HepG2 (cell line): Measurements from ENCODE around the gene SPPL2B. TPM values are rescaled to one million over a fixed set of nuclear protein-coding genes. Genes with fewer than 3 reads are reported as not detected.

Experiments
- ATAC-seq: fragments of 200-7000 bp; cut with Tn5 transposase; 3 replicates; pipeline ENCODE4 v1.9.1; 2020; ENCODE audit warnings: mild to moderate bottlenecking, moderate library complexity
- BruUV-seq: library from RNA; stranded (reverse); fragments of 400-500 nt; replicated peaks from 2 replicates; lab custom pipeline; 2021; lab: Mats Ljungman, UMichigan
- CTCF ChIA-PET: fragments of 300-600 bp; formaldehyde crosslinking; extraction: SDS; loops from one replicate; lab custom pipeline; 2021; ENCODE audit warnings: low total read pairs, inconsistent platforms, low intra/inter-chr PET ratio; lab: Yijun Ruan, JAX
- POLR2A ChIA-PET: fragments of 350-600 bp; sonication (Branson Sonifier 250); formaldehyde crosslinking; loops from one replicate; lab custom pipeline; 2020; ENCODE audit warnings: antibody characterized with exemption, inconsistent platforms; lab: Yijun Ruan, JAX
- DNase-seq: peaks from one replicate; pipeline ENCODE4 v3.0.0-alpha.2; 2015; ENCODE audit warnings: low spot score
- FAIRE-seq: peaks from 3 replicates; lab custom pipeline; 2011; peaks lifted over from hg19 to GRCh38; lab: Jason Lieb, UNC
- H2AFZ ChIP-seq: one replicate; pipeline ENCODE4 v1.6.1; 2011; ENCODE audit warnings: low read length, inconsistent platforms
- H3K27ac ChIP-seq: fragments of 300-600 bp; 3 replicates; pipeline ENCODE4 v1.8.0; 2011; ENCODE audit warnings: mixed run types, mild to moderate bottlenecking, mixed read lengths, low read length, inconsistent platforms; ENCODE audit not compliant: insufficient read depth; ENCODE audit errors: extremely low read length
- H3K27me3 ChIP-seq, 2 experiments: fragments of 200-600 bp in 1 of 2; 2 replicates in 1 of 2; 3 replicates in 1 of 2; pipeline versions ENCODE4 v1.6.0 to v1.8.0; 2011; ENCODE audit warnings: low read length in 2 of 2, mild to moderate bottlenecking in 2 of 2, moderate library complexity in 2 of 2, inconsistent platforms in 1 of 2; ENCODE audit not compliant: insufficient read depth in 2 of 2, control insufficient read depth in 1 of 2
- H3K36me3 ChIP-seq, 2 experiments: fragments of 200-600 bp in 1 of 2; replicated peaks in 1 of 2; 2 replicates in 1 of 2; 3 replicates in 1 of 2; pipeline versions ENCODE4 v1.5.1 to v1.8.0; 2011; ENCODE audit warnings: low read length in 2 of 2, inconsistent platforms in 1 of 2; ENCODE audit not compliant: insufficient read depth in 2 of 2, control insufficient read depth in 1 of 2
- H3K4me1 ChIP-seq: 2 replicates; pipeline ENCODE4 v1.5.1; 2012; ENCODE audit warnings: low read length, inconsistent platforms; ENCODE audit not compliant: insufficient read depth
- H3K4me2 ChIP-seq: 2 replicates; pipeline ENCODE4 v1.6.0; 2011; ENCODE audit warnings: low read depth, low read length, inconsistent platforms
- H3K4me3 ChIP-seq, 3 experiments: fragments of 200-600 bp in 1 of 3; sonication (generic), shearing (Covaris generic) in 1 of 3; replicated peaks in 1 of 3; 2 replicates each; pipeline ENCODE4 v1.5.1; 2011 to 2016; ENCODE audit warnings: low read length in 3 of 3, inconsistent platforms in 2 of 3, low read depth in 2 of 3, mild to moderate bottlenecking in 2 of 3, control low read depth in 1 of 3, mixed read lengths in 1 of 3; ENCODE audit not compliant: insufficient read depth in 1 of 3
- H3K79me2 ChIP-seq: one replicate; pipeline ENCODE4 v1.6.1; 2011; ENCODE audit warnings: low read length, inconsistent platforms; ENCODE audit not compliant: insufficient read depth
- H3K9ac ChIP-seq: 2 replicates; pipeline ENCODE4 v1.6.0; 2011; ENCODE audit warnings: mild to moderate bottlenecking, low read depth, low read length, inconsistent platforms; ENCODE audit not compliant: insufficient read depth
- H3K9me3 ChIP-seq: 2 replicates; pipeline ENCODE4 v1.5.1; 2012; ENCODE audit warnings: mild to moderate bottlenecking, low read length
- H4K20me1 ChIP-seq: 2 replicates; pipeline ENCODE4 v1.6.0; 2011; ENCODE audit warnings: inconsistent platforms, mild to moderate bottlenecking, low read length, moderate library complexity; ENCODE audit not compliant: insufficient read depth
- ARNT ChIP-seq: fragments of 450-650 bp; IDR thresholded peaks from 2 replicates; pipeline ENCODE4 v1.6.1; 2017
- FOSL1 ChIP-seq: sonication (generic); formaldehyde crosslinking; IDR thresholded peaks from 2 replicates; pipeline ENCODE4 v1.9.0; 2021; ENCODE audit warnings: missing genetic modification reagents, borderline replicate concordance
- HMG20B ChIP-seq: conservative IDR thresholded peaks from 2 replicates; pipeline ENCODE4 v1.6.1; 2016; ENCODE audit warnings: missing genetic modification reagents, missing compliant biosample characterization
- HNRNPL ChIP-seq: fragments of 200-400 bp; formaldehyde crosslinking; IDR thresholded peaks from 2 replicates; pipeline ENCODE4 v1.6.1; 2017; ENCODE audit warnings: mild to moderate bottlenecking, low read depth, low read length
- KMT2B ChIP-seq: IDR thresholded peaks from 2 replicates; pipeline ENCODE4 v1.6.1; 2016; ENCODE audit warnings: missing genetic modification reagents, missing compliant biosample characterization
- MIER3 ChIP-seq: IDR thresholded peaks from 2 replicates; pipeline ENCODE4 v1.6.1; 2016; ENCODE audit warnings: missing compliant biosample characterization, borderline replicate concordance
- NR3C1 ChIP-seq: sonication (generic); formaldehyde crosslinking; IDR thresholded peaks from 2 replicates; pipeline ENCODE4 v1.4.0; 2020; ENCODE audit warnings: missing genetic modification reagents
- ZBTB1 ChIP-seq: sonication (generic); formaldehyde crosslinking; IDR thresholded peaks from 2 replicates; pipeline ENCODE4 v1.4.0; 2020; ENCODE audit warnings: missing genetic modification reagents, borderline replicate concordance
- ZIK1 ChIP-seq: sonication (generic); formaldehyde crosslinking; IDR thresholded peaks from 2 replicates; pipeline ENCODE4 v1.5.0; 2020; ENCODE audit warnings: mild to moderate bottlenecking, low read depth, missing genetic modification reagents, borderline replicate concordance
- ZMYM3 ChIP-seq: sonication (generic); formaldehyde crosslinking; IDR thresholded peaks from 2 replicates; pipeline ENCODE4 v1.5.1; 2020; ENCODE audit warnings: mild to moderate bottlenecking, missing genetic modification reagents
- ZNF550 ChIP-seq: sonication (generic); formaldehyde crosslinking; IDR thresholded peaks from 2 replicates; pipeline ENCODE4 v1.4.0; 2020; ENCODE audit warnings: mild to moderate bottlenecking, missing genetic modification reagents, borderline replicate concordance
- ZNF674 ChIP-seq: sonication (generic); formaldehyde crosslinking; IDR thresholded peaks from 2 replicates; pipeline ENCODE4 v1.5.0; 2020; ENCODE audit warnings: low read depth, mild to moderate bottlenecking, missing genetic modification reagents
- ZNF7 ChIP-seq: IDR thresholded peaks from 2 replicates; pipeline ENCODE4 v1.6.1; 2016; ENCODE audit warnings: missing biosample characterization, missing genetic modification reagents
- ZSCAN20 ChIP-seq: sonication (generic); formaldehyde crosslinking; IDR thresholded peaks from 2 replicates; pipeline ENCODE4 v1.4.0; 2020; ENCODE audit warnings: missing genetic modification reagents, mild to moderate bottlenecking, borderline replicate concordance
- WGBS: methylation state at CpG from one replicate; pipeline ENCODE4 v1.1.6; 2017; ENCODE audit warnings: low lambda C conversion rate; 5-methylcytosine and 5-hydroxymethylcytosine counted together
- in situ Hi-C: cut with HindIII; loops from 2 replicates; pipeline ENCODE4 v1.10.0; 2017; ENCODE audit warnings: low pct_unique_long_range_greater_than_20kb; ENCODE audit not compliant: extremely low pct_ligation_motif_present
- intact Hi-C: fragments of 100-400 bp; cut with micrococcal nuclease; formaldehyde crosslinking; loops from one replicate; pipeline ENCODE4 v1.10.0; 2022; ENCODE audit not compliant: unreplicated experiment
- polyA plus RNA-seq, 8 experiments: library from polyadenylated mRNA; depleted of rRNA in 3 of 8; stranded (reverse) in 7 of 8; unstranded in 1 of 8; fragments of >200 nt; fragmentation: Illumina TruSeq in 4 of 8; extraction: Trizol in 4 of 8; gene quantifications; 2 replicates each; pipeline versions ENCODE4 v1.2.1 to v1.2.3, GENCODE V29; 2011 to 2016; ENCODE audit warnings: low read depth in 4 of 8, missing spikeins in 1 of 8, mixed read lengths in 1 of 8; ENCODE audit not compliant: insufficient read depth in 1 of 8
- total RNA-seq, 5 experiments: library from RNA; depleted of rRNA; stranded (reverse); fragments of >200 nt; fragmentation: Illumina TruSeq; extraction: Trizol; gene quantifications; 2 replicates each; pipeline ENCODE4 v1.2.3, GENCODE V29; 2016; ENCODE audit warnings: low read depth in 1 of 5
- TF ChIP-seq, protein P1 (sequence below): sonication (generic); formaldehyde crosslinking; conservative IDR thresholded peaks from 2 replicates; pipeline ENCODE4 v1.8.0; 2022; ENCODE audit warnings: missing genetic modification reagents
- TF ChIP-seq, protein P2 (sequence below): sonication (generic); formaldehyde crosslinking; IDR thresholded peaks from 2 replicates; pipeline ENCODE4 v1.4.0; 2020; ENCODE audit warnings: missing genetic modification reagents
- TF ChIP-seq, protein P3 (sequence below): sonication (generic); formaldehyde crosslinking; IDR thresholded peaks from 2 replicates; pipeline ENCODE4 v1.5.1; 2020; ENCODE audit warnings: missing genetic modification reagents, mild to moderate bottlenecking, borderline replicate concordance
- TF ChIP-seq, protein P4 (sequence below): fragments of 450-650 bp; IDR thresholded peaks from 2 replicates; pipeline ENCODE4 v1.6.1; 2017; ENCODE audit warnings: mild to moderate bottlenecking

Gene SPPL2B
- total and polyA plus RNA-seq, 2 of the 13 experiments (the other 11 are each of a cell fraction or from before 2014, with no cell fraction given): 14.9 to 15.2 TPM

DNA sequence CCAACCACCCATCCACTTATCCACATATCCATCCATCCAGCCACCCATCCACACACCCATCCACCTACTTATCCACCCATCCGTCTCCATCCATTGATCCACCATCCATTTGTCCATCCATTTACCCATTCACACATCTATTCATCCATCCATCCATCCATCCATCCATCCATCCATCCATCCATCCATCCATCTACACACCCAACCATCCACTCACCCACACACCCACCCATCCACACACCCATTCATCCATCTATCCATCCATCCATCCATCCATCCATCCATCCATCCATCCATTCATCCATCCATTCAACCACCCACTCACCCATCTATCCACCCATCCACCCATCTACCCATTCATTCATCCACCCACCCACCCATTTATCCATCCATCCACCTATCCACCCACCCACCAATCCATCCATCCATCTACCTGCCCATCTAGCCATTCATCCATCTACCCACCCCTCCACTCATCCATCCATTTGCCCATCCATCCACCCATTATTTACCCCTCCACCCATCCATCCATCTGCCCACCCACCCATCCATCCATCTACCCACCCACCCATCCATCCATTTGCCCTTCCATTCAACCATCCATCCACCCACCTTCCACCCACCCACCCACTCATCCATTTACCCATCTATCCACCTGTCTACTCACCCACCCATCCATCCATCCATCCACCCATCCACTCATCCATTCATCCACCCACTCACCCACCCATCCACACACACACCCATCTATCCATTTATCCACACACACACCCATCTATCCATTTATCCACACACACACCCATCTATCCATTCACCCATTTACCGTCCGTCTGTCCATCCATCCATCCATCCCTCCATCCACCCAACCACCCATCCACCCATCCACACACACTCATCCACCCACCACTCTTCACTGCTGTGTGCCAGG is 29.1 kb downstream of the SPPL2B start:
- intact Hi-C loops: no loop called here
- POLR2A ChIA-PET: no interaction called here
- TF ChIP-seq ZNF550 (CRISPR knock-in tag) (no peak), ARNT (no peak), HMG20B (CRISPR knock-in tag) (no peak), ZBTB1 (CRISPR knock-in tag) (no peak), FOSL1 (CRISPR knock-in tag) (no peak), ZSCAN20 (CRISPR knock-in tag) (no peak), ZIK1 (CRISPR knock-in tag) (no peak), ZNF674 (CRISPR knock-in tag) (no peak), NR3C1 (no peak), HNRNPL (no peak), KMT2B (CRISPR knock-in tag) (no peak), MIER3 (CRISPR knock-in tag) (no peak), ZMYM3 (no peak), ZNF7 (no peak)
- TF ChIP-seq, protein P1, sequence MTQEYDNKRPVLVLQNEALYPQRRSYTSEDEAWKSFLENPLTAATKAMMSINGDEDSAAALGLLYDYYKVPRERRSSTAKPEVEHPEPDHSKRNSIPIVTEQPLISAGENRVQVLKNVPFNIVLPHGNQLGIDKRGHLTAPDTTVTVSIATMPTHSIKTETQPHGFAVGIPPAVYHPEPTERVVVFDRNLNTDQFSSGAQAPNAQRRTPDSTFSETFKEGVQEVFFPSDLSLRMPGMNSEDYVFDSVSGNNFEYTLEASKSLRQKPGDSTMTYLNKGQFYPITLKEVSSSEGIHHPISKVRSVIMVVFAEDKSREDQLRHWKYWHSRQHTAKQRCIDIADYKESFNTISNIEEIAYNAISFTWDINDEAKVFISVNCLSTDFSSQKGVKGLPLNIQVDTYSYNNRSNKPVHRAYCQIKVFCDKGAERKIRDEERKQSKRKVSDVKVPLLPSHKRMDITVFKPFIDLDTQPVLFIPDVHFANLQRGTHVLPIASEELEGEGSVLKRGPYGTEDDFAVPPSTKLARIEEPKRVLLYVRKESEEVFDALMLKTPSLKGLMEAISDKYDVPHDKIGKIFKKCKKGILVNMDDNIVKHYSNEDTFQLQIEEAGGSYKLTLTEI (CRISPR knock-in tag): no peak
- TF ChIP-seq, protein P2, sequence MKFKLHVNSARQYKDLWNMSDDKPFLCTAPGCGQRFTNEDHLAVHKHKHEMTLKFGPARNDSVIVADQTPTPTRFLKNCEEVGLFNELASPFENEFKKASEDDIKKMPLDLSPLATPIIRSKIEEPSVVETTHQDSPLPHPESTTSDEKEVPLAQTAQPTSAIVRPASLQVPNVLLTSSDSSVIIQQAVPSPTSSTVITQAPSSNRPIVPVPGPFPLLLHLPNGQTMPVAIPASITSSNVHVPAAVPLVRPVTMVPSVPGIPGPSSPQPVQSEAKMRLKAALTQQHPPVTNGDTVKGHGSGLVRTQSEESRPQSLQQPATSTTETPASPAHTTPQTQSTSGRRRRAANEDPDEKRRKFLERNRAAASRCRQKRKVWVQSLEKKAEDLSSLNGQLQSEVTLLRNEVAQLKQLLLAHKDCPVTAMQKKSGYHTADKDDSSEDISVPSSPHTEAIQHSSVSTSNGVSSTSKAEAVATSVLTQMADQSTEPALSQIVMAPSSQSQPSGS (CRISPR knock-in tag): no peak
- TF ChIP-seq, protein P3, sequence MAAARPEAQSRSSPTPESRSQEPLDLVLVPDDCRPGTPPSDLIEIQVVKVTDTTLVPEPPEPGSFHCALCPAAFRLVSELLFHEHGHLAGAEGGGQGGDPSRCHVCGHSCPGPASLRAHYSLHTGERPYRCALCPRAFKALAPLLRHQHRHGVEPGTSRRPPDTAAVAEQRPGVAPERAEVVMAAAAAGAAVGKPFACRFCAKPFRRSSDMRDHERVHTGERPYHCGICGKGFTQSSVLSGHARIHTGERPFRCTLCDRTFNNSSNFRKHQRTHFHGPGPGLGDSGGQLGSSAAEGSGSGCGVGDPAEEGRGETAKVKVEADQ (CRISPR knock-in tag): no peak
- TF ChIP-seq, protein P4, sequence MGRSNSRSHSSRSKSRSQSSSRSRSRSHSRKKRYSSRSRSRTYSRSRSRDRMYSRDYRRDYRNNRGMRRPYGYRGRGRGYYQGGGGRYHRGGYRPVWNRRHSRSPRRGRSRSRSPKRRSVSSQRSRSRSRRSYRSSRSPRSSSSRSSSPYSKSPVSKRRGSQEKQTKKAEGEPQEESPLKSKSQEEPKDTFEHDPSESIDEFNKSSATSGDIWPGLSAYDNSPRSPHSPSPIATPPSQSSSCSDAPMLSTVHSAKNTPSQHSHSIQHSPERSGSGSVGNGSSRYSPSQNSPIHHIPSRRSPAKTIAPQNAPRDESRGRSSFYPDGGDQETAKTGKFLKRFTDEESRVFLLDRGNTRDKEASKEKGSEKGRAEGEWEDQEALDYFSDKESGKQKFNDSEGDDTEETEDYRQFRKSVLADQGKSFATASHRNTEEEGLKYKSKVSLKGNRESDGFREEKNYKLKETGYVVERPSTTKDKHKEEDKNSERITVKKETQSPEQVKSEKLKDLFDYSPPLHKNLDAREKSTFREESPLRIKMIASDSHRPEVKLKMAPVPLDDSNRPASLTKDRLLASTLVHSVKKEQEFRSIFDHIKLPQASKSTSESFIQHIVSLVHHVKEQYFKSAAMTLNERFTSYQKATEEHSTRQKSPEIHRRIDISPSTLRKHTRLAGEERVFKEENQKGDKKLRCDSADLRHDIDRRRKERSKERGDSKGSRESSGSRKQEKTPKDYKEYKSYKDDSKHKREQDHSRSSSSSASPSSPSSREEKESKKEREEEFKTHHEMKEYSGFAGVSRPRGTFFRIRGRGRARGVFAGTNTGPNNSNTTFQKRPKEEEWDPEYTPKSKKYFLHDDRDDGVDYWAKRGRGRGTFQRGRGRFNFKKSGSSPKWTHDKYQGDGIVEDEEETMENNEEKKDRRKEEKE: no peak

More for the DNA sequence above, 29.1 kb downstream of the SPPL2B start:
- Histone ChIP-seq H3K27ac (no peak overlapping the region), H4K20me1 (no peaks in the 10 kb centered on the region; the same call in 1 of the 2 replicates), H3K27me3 (peaks cover 7 to 27% of the 10 kb centered on the region in 2 experiments), H3K9me3 (no peaks in the 10 kb centered on the region), H3K36me3 (no peaks in the 10 kb centered on the region), H2AFZ (no peak overlapping the region), H3K9ac (no peak overlapping the region), H3K4me1 (no peaks in the 10 kb centered on the region), H3K4me2 (no peak overlapping the region), H3K4me3 (no peak overlapping the region), H3K79me2 (no peaks in the 10 kb centered on the region)
- CTCF ChIA-PET: no interaction called here
- FAIRE-seq (no peak), ATAC-seq (no peak), DNase-seq (no peak)
- WGBS: 73% methylated on average over 3 of the region's 3 CpGs
- BruUV-seq: no TSS peak
- in situ Hi-C loops: no loop called here
